Measurements from ENCODE around the gene REG3G. TPM values are rescaled to one million over a fixed set of nuclear protein-coding genes. Genes with fewer than 3 reads are reported as not detected.
A peak's percentile ranks its signal among the peaks of the same experiment; 100 is the strongest.

The REG3G gene
- total and polyA plus RNA-seq, 10 of the 15 experiments (the other 5 are each of a cell fraction or from before 2014, with no cell fraction given): 0.33 TPM; not detected in 9

DNA sequence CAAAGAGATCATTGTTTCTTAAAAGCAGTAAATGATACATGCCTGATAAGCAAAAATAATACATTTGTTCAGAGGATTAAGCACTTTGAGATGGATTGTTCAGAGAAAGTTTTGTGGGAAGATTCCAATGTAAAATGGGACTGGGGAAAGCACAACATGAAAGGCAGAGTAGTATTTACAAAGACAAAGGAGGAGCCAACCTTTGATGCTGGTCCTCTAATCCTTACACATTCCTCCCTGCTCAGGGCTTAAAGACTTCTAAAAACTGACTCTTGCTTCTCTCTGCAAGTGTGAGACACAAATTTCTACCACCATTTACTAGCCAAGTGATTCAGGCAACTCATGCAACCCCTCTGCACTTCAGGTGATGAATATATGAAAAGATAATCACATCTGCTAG, 47.2 kb upstream of the REG3G start:
- TF ChIP-seq, protein P1, sequence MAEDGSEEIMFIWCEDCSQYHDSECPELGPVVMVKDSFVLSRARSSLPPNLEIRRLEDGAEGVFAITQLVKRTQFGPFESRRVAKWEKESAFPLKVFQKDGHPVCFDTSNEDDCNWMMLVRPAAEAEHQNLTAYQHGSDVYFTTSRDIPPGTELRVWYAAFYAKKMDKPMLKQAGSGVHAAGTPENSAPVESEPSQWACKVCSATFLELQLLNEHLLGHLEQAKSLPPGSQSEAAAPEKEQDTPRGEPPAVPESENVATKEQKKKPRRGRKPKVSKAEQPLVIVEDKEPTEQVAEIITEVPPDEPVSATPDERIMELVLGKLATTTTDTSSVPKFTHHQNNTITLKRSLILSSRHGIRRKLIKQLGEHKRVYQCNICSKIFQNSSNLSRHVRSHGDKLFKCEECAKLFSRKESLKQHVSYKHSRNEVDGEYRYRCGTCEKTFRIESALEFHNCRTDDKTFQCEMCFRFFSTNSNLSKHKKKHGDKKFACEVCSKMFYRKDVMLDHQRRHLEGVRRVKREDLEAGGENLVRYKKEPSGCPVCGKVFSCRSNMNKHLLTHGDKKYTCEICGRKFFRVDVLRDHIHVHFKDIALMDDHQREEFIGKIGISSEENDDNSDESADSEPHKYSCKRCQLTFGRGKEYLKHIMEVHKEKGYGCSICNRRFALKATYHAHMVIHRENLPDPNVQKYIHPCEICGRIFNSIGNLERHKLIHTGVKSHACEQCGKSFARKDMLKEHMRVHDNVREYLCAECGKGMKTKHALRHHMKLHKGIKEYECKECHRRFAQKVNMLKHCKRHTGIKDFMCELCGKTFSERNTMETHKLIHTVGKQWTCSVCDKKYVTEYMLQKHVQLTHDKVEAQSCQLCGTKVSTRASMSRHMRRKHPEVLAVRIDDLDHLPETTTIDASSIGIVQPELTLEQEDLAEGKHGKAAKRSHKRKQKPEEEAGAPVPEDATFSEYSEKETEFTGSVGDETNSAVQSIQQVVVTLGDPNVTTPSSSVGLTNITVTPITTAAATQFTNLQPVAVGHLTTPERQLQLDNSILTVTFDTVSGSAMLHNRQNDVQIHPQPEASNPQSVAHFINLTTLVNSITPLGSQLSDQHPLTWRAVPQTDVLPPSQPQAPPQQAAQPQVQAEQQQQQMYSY (CRISPR knock-in tag; IDR thresholded peaks at IDR 0.05): no peak
- no peak for TF ChIP-seq TCF7 (IDR thresholded peaks at IDR 0.05; ENCODE audit: borderline replicate concordance)
- no peak for TF ChIP-seq POLR2A (IDR thresholded peaks at IDR 0.05; ENCODE audit: low read depth, low read length)
- TF ChIP-seq RBBP5 (conservative IDR thresholded peaks at IDR 0.05): no peak
- TF ChIP-seq SREBF1 (IDR thresholded peaks at IDR 0.05; ENCODE audit: low read length): no peak
- TF ChIP-seq, protein P2, sequence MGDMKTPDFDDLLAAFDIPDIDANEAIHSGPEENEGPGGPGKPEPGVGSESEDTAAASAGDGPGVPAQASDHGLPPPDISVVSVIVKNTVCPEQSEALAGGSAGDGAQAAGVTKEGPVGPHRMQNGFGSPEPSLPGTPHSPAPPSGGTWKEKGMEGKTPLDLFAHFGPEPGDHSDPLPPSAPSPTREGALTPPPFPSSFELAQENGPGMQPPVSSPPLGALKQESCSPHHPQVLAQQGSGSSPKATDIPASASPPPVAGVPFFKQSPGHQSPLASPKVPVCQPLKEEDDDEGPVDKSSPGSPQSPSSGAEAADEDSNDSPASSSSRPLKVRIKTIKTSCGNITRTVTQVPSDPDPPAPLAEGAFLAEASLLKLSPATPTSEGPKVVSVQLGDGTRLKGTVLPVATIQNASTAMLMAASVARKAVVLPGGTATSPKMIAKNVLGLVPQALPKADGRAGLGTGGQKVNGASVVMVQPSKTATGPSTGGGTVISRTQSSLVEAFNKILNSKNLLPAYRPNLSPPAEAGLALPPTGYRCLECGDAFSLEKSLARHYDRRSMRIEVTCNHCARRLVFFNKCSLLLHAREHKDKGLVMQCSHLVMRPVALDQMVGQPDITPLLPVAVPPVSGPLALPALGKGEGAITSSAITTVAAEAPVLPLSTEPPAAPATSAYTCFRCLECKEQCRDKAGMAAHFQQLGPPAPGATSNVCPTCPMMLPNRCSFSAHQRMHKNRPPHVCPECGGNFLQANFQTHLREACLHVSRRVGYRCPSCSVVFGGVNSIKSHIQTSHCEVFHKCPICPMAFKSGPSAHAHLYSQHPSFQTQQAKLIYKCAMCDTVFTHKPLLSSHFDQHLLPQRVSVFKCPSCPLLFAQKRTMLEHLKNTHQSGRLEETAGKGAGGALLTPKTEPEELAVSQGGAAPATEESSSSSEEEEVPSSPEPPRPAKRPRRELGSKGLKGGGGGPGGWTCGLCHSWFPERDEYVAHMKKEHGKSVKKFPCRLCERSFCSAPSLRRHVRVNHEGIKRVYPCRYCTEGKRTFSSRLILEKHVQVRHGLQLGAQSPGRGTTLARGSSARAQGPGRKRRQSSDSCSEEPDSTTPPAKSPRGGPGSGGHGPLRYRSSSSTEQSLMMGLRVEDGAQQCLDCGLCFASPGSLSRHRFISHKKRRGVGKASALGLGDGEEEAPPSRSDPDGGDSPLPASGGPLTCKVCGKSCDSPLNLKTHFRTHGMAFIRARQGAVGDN (IDR thresholded peaks at IDR 0.05): no peak
- TF ChIP-seq MYC (IDR thresholded peaks at IDR 0.05; ENCODE audit: insufficient read depth, insufficient read length, insufficient replicate concordance, low read length, severe bottlenecking): no peak
- DNase-seq (ENCODE audit: low read depth, low spot score) (no peak), FAIRE-seq (no peak), ATAC-seq (no peak)
- H3K27me3 ChIP-seq (replicated peaks in 1 of 2; ENCODE audit: control insufficient read depth in 2 of 2, insufficient read depth in 2 of 2, low read length in 1 of 2): no peaks in the 10 kb centered on the region
- no peak overlapping the region for H2AFZ ChIP-seq (ENCODE audit: control insufficient read depth, low read depth, low read length)
- CTCF ChIA-PET: interaction anchor here (1.3 to 8.0 kb wide), 8 partner anchors 8 to 627 kb away, joined by 3 to 101 read pairs (median 8); no protein-coding TSS in a partner anchor
- no peaks in the 10 kb centered on the region for H3K36me3 ChIP-seq (ENCODE audit: control insufficient read depth in 2 of 2, insufficient read depth in 2 of 2, low read length in 1 of 2)
- H3K79me2 ChIP-seq (ENCODE audit: control insufficient read depth, insufficient read depth, low read length): no peaks in the 10 kb centered on the region
- H3K4me3 ChIP-seq: no peak overlapping the region
- no peak overlapping the region; the same call in 1 of the 2 replicates for H3K4me2 ChIP-seq (ENCODE audit: control insufficient read depth, insufficient read depth)
- BruUV-seq (replicated peaks): no TSS peak
- H3K9me3 ChIP-seq (replicated peaks; ENCODE audit: control insufficient read depth, insufficient read depth, low read length): no peaks in the 10 kb centered on the region; the same call in 2 of the 3 replicates
- SMC1A ChIA-PET (ENCODE audit: uncharacterized antibody, unreplicated experiment): interaction anchor here (1.0 to 1.6 kb wide), 4 partner anchors 10 to 550 kb away, joined by 3 to 8 read pairs (median 4); no protein-coding TSS in a partner anchor
- in situ Hi-C loops (cut with MboI): no loop called here
- peak overlapping the region; percentile 57; the same call in 1 of the 2 replicates for H3K27ac ChIP-seq (ENCODE audit: control insufficient read depth, insufficient read depth)
- intact Hi-C loops (cut with micrococcal nuclease; ENCODE audit: unreplicated experiment): loop anchor here (2.0 to 5.0 kb wide), 3 partner anchors 116 to 691 kb away; no protein-coding TSS in a partner anchor
- POLR2A ChIA-PET: no interaction called here
- RAD21 ChIA-PET (ENCODE audit: unreplicated experiment): interaction anchor here (3.0 kb wide), 1 partner anchor 305 kb away, joined by 11 read pairs; no protein-coding TSS in a partner anchor
- H3K9ac ChIP-seq (ENCODE audit: control insufficient read depth, insufficient read depth, low read length): no peak overlapping the region
- H4K20me1 ChIP-seq (ENCODE audit: control insufficient read depth, insufficient read depth): no peaks in the 10 kb centered on the region
- H3K4me1 ChIP-seq (ENCODE audit: control insufficient read depth, insufficient read depth, low read length): peaks cover 33% of the 10 kb centered on the region
